COR-L47 (cell line): ENCODE measurements around the gene FBXL19.

Experiments
- DNase-seq: peaks from one replicate; lab custom pipeline; 2025; lab: John Stamatoyannopoulos, UW

FBXL19 gene

GRCh38 chr16:30947541-30947858, 24.1 kb downstream of the FBXL19 start:
- no peak for DNase-seq

GRCh38 chr16:30947859-30948666, 24.7 kb downstream of the FBXL19 start:
- DNase-seq = peak; percentile 91

GRCh38 chr16:30948667-30949649, 25.6 kb downstream of the FBXL19 start, which contains the start of gene ORAI3:
Gene ORAI3, plus strand, starts transcription at chr16:30949068. Its CDS starts 222 bp downstream, at chr16:30949290.
- no peak for DNase-seq

GRCh38 chr16:30949650-30950515, 26.5 kb downstream of the FBXL19 start:
- no peak for DNase-seq

GRCh38 chr16:30950516-30951065, 27.2 kb downstream of the FBXL19 start:
- no peak for DNase-seq

- DNase-seq = no peak
Observed at GRCh38 chr16:30951193-30951592, 27.8 kb downstream of the FBXL19 start.

GRCh38 chr16:30951750-30952149, 28.4 kb downstream of the FBXL19 start:
- no peak for DNase-seq

GRCh38 chr16:30953111-30953510, 29.7 kb downstream of the FBXL19 start:
- DNase-seq = no peak

GRCh38 chr16:30953511-30954124, 30.2 kb downstream of the FBXL19 start:
- DNase-seq = peak; percentile 74

GRCh38 chr16:30954993-30955392, 31.6 kb downstream of the FBXL19 start:
- no peak for DNase-seq

GRCh38 chr16:30956601-30957455, 33.5 kb downstream of the FBXL19 start:
- DNase-seq = peak; percentile 79

GRCh38 chr16:30957456-30958174, 34.2 kb downstream of the FBXL19 start, which contains the start of gene SETD1A:
Gene SETD1A, plus strand, starts transcription at chr16:30957754. Its CDS starts 978 bp downstream, at chr16:30958732.
- peak; percentile 97 for DNase-seq

- DNase-seq = peak; percentile 18
Observed at GRCh38 chr16:30958175-30959079, 35.1 kb downstream of the FBXL19 start.

- DNase-seq = no peak
Observed at GRCh38 chr16:30961384-30961783, 38.0 kb downstream of the FBXL19 start.

- DNase-seq = no peak
Observed at GRCh38 chr16:30963925-30964511, 40.6 kb downstream of the FBXL19 start.

- no peak for DNase-seq
Observed at GRCh38 chr16:30964574-30965226, 41.3 kb downstream of the FBXL19 start.

- DNase-seq = no peak
Observed at GRCh38 chr16:30965436-30965835, 42.1 kb downstream of the FBXL19 start.
